Measurements from ENCODE around the gene DEPP1. TPM values are rescaled to one million over a fixed set of nuclear protein-coding genes. Genes with fewer than 3 reads are reported as not detected.

The DEPP1 gene
- polyA plus RNA-seq, 2 of the 4 experiments (the other 2 are of a cell fraction): 0.46 to 0.92 TPM

DNA sequence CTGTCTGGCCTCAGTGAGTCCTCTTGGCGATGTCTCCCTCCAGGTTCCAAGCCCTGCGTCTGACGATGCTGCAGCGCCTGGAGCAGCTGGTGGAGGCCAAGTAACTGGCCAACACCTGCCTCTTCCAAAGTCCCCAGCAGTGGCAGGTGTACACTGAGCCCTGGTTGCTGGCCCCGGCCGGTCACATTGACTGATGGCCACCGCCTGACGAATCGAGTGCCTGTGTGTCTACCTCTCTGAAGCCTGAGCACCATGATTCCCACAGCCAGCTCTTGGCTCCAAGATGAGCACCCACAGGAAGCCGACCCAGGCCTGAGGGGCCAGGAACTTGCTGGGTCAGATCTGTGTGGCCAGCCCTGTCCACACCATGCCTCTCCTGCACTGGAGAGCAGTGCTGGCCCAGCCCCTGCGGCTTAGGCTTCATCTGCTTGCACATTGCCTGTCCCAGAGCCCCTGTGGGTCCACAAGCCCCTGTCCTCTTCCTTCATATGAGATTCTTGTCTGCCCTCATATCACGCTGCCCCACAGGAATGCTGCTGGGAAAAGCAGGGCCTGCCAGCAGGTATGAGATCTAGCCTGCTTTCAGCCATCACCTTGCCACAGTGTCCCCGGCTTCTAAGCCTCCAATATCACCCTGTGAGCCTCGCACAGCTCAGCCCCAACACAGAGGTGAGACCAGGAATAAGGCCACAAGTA is 14.8 kb upstream of the DEPP1 start:
- 78% methylated on average over 11 of the region's 14 CpGs for WGBS (ENCODE audit: missing lambda C conversion rate)
- TF ChIP-seq PHF8 (IDR thresholded peaks at IDR 0.05; ENCODE audit: borderline replicate concordance, low read depth) (no peak), ZNF302 (CRISPR knock-in tag; IDR thresholded peaks at IDR 0.05) (no peak), BHLHE40 (IDR thresholded peaks at IDR 0.05; ENCODE audit: low read depth, low read length) (no peak)
- TF ChIP-seq, protein P1, sequence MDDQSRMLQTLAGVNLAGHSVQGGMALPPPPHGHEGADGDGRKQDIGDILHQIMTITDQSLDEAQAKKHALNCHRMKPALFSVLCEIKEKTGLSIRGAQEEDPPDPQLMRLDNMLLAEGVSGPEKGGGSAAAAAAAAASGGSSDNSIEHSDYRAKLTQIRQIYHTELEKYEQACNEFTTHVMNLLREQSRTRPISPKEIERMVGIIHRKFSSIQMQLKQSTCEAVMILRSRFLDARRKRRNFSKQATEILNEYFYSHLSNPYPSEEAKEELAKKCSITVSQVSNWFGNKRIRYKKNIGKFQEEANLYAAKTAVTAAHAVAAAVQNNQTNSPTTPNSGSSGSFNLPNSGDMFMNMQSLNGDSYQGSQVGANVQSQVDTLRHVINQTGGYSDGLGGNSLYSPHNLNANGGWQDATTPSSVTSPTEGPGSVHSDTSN (IDR thresholded peaks at IDR 0.05): no peak

GRCh38 chr10:44992732-44993225 is 14.2 kb upstream of the DEPP1 start:
- no peak for TF ChIP-seq ELK1 (IDR thresholded peaks at IDR 0.05; ENCODE audit: low read depth, low read length)
- TF ChIP-seq HOXB5 (CRISPR knock-in tag; IDR thresholded peaks at IDR 0.05): no peak
- TF ChIP-seq TFCP2L1 (CRISPR knock-in tag; IDR thresholded peaks at IDR 0.05): no peak
- TF ChIP-seq, protein P2, sequence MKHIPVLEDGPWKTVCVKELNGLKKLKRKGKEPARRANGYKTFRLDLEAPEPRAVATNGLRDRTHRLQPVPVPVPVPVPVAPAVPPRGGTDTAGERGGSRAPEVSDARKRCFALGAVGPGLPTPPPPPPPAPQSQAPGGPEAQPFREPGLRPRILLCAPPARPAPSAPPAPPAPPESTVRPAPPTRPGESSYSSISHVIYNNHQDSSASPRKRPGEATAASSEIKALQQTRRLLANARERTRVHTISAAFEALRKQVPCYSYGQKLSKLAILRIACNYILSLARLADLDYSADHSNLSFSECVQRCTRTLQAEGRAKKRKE (CRISPR knock-in tag; IDR thresholded peaks at IDR 0.05; ENCODE audit: low read depth): no peak
- TF ChIP-seq RFX5 (IDR thresholded peaks at IDR 0.05): no peak
- TF ChIP-seq RCOR1 (IDR thresholded peaks at IDR 0.05; ENCODE audit: low read depth, low read length): no peak
- TF ChIP-seq ESRRA (IDR thresholded peaks at IDR 0.05; ENCODE audit: borderline replicate concordance, low read length): no peak
- no peak for TF ChIP-seq HOXA7 (CRISPR knock-in tag; IDR thresholded peaks at IDR 0.05)
- TF ChIP-seq TP53 (CRISPR knock-in tag; IDR thresholded peaks at IDR 0.05): no peak
- no peak for TF ChIP-seq NFE2L2 (conservative IDR thresholded peaks at IDR 0.05; ENCODE audit: low read length)
- no peak for TF ChIP-seq RARB (CRISPR knock-in tag; IDR thresholded peaks at IDR 0.05)
- no peak for TF ChIP-seq HEYL (CRISPR knock-in tag; IDR thresholded peaks at IDR 0.05)
- no peak for TF ChIP-seq RAD21 (conservative IDR thresholded peaks at IDR 0.05 in 1 of 2, IDR thresholded peaks at IDR 0.05 in 1 of 2)
- TF ChIP-seq EHF (CRISPR knock-in tag; IDR thresholded peaks at IDR 0.05): no peak
- no peak for TF ChIP-seq HOXB13 (CRISPR knock-in tag; IDR thresholded peaks at IDR 0.05; ENCODE audit: low read depth)
- no peak for TF ChIP-seq PHF8 (IDR thresholded peaks at IDR 0.05; ENCODE audit: borderline replicate concordance, low read depth)
- TF ChIP-seq, protein P3, sequence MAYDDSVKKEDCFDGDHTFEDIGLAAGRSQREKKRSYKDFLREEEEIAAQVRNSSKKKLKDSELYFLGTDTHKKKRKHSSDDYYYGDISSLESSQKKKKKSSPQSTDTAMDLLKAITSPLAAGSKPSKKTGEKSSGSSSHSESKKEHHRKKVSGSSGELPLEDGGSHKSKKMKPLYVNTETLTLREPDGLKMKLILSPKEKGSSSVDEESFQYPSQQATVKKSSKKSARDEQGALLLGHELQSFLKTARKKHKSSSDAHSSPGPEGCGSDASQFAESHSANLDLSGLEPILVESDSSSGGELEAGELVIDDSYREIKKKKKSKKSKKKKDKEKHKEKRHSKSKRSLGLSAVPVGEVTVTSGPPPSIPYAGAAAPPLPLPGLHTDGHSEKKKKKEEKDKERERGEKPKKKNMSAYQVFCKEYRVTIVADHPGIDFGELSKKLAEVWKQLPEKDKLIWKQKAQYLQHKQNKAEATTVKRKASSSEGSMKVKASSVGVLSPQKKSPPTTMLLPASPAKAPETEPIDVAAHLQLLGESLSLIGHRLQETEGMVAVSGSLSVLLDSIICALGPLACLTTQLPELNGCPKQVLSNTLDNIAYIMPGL (CRISPR knock-in tag; IDR thresholded peaks at IDR 0.05; ENCODE audit: borderline replicate concordance): no peak
- Histone ChIP-seq H3K4me3 (no peak overlapping the region), H3K4me1 (no peaks in the 10 kb centered on the region), H3K9me3 (no peaks in the 10 kb centered on the region), H3K4me2 (no peak overlapping the region), H3K27ac (no peak overlapping the region)
- no peak for ATAC-seq
- DNase-seq (ENCODE audit: low read depth in 1 of 2, low spot score in 1 of 2): no peak
- 86% methylated on average over 8 of the region's 8 CpGs for WGBS (ENCODE audit: missing lambda C conversion rate)
- no peak for FAIRE-seq
- CTCF ChIA-PET: interaction anchor here (1.1 to 2.6 kb wide), 3 partner anchors 12 to 127 kb away, joined by 3 to 13 read pairs (median 3); no protein-coding TSS in a partner anchor
- POLR2A ChIA-PET: no interaction called here

More for the DNA sequence above, 14.8 kb upstream of the DEPP1 start:
- Histone ChIP-seq H3K27ac (no peak overlapping the region), H3K4me1 (no peaks in the 10 kb centered on the region), H3K9me3 (no peaks in the 10 kb centered on the region), H3K4me2 (no peak overlapping the region), H3K4me3 (no peak overlapping the region)
- POLR2A ChIA-PET: no interaction called here
- no peak for DNase-seq (ENCODE audit: low read depth in 1 of 2, low spot score in 1 of 2)
- CTCF ChIA-PET: interaction anchor here (1.2 to 2.6 kb wide), 4 partner anchors 8 to 61 kb away, joined by 3 to 13 read pairs (median 4); no protein-coding TSS in a partner anchor
- FAIRE-seq: no peak
- ATAC-seq: no peak
